ENCODE data around the gene DDX31.

DNA sequence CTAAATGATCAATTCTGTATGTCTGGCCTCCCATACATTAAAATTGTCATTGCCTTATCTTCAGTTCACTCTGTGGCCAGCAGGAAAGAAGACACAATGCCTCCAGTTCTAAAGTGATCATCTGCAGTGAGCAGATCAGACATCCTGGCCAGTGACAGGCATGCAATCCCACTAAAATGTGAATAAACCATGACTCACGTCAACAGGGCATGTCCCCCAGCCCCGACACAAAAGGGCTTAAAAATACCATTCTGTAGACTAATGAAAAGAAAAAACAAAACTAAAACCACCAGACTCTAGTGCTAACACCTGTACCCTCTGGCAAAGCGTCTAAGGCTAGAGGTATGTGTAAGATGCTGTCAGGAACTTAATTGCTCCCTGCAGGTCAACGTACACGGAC lies 38.5 kb downstream of the DDX31 start:
- TF ChIP-seq CTCF (IDR thresholded peaks at IDR 0.05) (no peak), POLR2A (IDR thresholded peaks at IDR 0.05) (no peak)
